WERI-Rb-1 (cell line): ENCODE data around the gene DUSP8.
A peak's percentile ranks its signal among the peaks of the same experiment; 100 is the strongest.

Experiments used
- DNase-seq: peaks from one replicate; pipeline ENCODE4 v3.0.0-alpha.2; 2020
- H3K27ac ChIP-seq: fragments of 250-450 bp; sonication (Bioruptor Pico); 2 replicates; pipeline ENCODE4 v1.5.1; 2020; ENCODE audit warnings: mild to moderate bottlenecking, moderate library complexity
- H3K27me3 ChIP-seq: fragments of 250-450 bp; sonication (Bioruptor Pico); 2 replicates; pipeline ENCODE4 v1.5.1; 2021; ENCODE audit warnings: mild to moderate bottlenecking, low read depth, moderate library complexity; ENCODE audit not compliant: insufficient read depth, severe bottlenecking
- H3K36me3 ChIP-seq: fragments of 250-450 bp; sonication (Bioruptor Pico); 2 replicates; pipeline ENCODE4 v1.5.1; 2020; ENCODE audit warnings: mild to moderate bottlenecking, moderate library complexity
- H3K4me3 ChIP-seq: 2 replicates; pipeline ENCODE4 v1.5.1; 2011; ENCODE audit warnings: low read depth, mild to moderate bottlenecking, control low read depth, low read length
- H3K9me3 ChIP-seq: fragments of 250-450 bp; sonication (Bioruptor Pico); 2 replicates; pipeline ENCODE4 v1.5.1; 2021; ENCODE audit warnings: mild to moderate bottlenecking, moderate library complexity; ENCODE audit not compliant: severe bottlenecking
- TF ChIP-seq, protein P1 (sequence below): IDR thresholded peaks from 2 replicates; pipeline ENCODE4 v1.5.1; 2011; ENCODE audit warnings: low read depth, mild to moderate bottlenecking, control low read depth, inconsistent platforms, low read length

Gene DUSP8

GRCh38 chr11:1570531-1570895 is 1.6 kb downstream of the DUSP8 start:
- Histone ChIP-seq H3K27ac (peak overlapping the region; percentile 80; the same call in 1 of the 2 replicates), H3K36me3 (peaks cover 7% of the 10 kb centered on the region), H3K4me3 (no peak overlapping the region), H3K27me3 (peaks cover 24% of the 10 kb centered on the region), H3K9me3 (no peaks in the 10 kb centered on the region)
- TF ChIP-seq, protein P1, sequence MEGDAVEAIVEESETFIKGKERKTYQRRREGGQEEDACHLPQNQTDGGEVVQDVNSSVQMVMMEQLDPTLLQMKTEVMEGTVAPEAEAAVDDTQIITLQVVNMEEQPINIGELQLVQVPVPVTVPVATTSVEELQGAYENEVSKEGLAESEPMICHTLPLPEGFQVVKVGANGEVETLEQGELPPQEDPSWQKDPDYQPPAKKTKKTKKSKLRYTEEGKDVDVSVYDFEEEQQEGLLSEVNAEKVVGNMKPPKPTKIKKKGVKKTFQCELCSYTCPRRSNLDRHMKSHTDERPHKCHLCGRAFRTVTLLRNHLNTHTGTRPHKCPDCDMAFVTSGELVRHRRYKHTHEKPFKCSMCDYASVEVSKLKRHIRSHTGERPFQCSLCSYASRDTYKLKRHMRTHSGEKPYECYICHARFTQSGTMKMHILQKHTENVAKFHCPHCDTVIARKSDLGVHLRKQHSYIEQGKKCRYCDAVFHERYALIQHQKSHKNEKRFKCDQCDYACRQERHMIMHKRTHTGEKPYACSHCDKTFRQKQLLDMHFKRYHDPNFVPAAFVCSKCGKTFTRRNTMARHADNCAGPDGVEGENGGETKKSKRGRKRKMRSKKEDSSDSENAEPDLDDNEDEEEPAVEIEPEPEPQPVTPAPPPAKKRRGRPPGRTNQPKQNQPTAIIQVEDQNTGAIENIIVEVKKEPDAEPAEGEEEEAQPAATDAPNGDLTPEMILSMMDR: no peak
- DNase-seq: no peak

- peaks cover 11% of the 10 kb centered on the region for H3K36me3 ChIP-seq
- H3K4me3 ChIP-seq: no peak overlapping the region
- H3K27ac ChIP-seq: no peak overlapping the region
- TF ChIP-seq, protein P1: no peak
- H3K27me3 ChIP-seq: peaks cover 23% of the 10 kb centered on the region
- H3K9me3 ChIP-seq: no peaks in the 10 kb centered on the region
- no peak for DNase-seq
Observed at GRCh38 chr11:1570001-1570453, 2.0 kb downstream of the DUSP8 start.

DNA sequence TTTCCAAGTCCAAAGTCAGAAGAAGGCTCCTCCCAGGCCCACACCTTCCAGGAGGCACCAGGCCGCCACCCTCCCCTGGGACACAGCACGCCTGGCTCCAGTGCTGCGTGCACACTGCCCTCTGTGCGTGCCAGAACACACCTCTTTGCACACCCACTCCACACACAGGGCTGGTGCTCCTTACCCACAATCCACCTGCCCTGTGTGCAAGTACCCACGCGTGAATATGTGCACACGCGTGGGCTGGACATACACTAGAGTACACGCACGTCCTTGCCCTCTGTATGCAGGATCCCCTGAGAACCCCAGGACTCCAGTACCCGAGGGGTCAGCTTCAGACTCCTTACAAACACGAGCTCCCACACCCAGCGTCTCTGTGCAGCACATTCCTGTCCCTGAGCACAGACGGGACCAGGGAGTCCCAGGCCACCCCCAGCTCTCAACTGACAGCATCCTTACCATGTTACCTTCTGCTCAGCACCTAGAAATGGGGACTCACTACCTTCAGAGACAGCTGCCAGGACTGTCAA is 2.8 kb downstream of the DUSP8 start:
- no peaks in the 10 kb centered on the region for H3K9me3 ChIP-seq
- peaks cover 19% of the 10 kb centered on the region for H3K27me3 ChIP-seq
- H3K4me3 ChIP-seq: no peak overlapping the region
- no peak for DNase-seq
- H3K36me3 ChIP-seq: peaks cover 14% of the 10 kb centered on the region
- TF ChIP-seq, protein P1: no peak
- no peak overlapping the region for H3K27ac ChIP-seq

GRCh38 chr11:1568441-1568911 is 3.6 kb downstream of the DUSP8 start:
- H3K27ac ChIP-seq: no peak overlapping the region
- H3K9me3 ChIP-seq: no peaks in the 10 kb centered on the region
- peaks cover 20% of the 10 kb centered on the region for H3K36me3 ChIP-seq
- no peak for DNase-seq
- peaks cover 11% of the 10 kb centered on the region for H3K27me3 ChIP-seq
- TF ChIP-seq, protein P1: no peak
- H3K4me3 ChIP-seq: no peak overlapping the region

DNA sequence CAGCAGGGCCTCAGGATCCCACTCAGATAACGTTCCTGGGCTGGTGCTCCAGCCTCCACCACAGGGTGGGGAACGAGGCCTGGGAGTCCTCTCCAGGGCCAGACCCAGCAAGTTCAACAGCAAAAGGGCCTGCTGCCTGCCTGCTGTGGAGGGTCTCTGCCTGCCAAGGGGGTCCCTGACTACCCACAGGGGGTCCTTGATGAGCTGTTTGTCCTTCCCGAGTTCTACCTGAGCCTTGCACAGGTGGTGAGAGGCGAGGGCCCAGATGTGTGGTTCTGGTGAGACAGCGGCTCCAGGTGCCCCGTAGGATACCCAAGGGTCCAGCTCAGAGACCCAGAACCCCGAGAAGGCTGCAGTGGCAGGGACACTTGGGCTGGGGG is 4.4 kb downstream of the DUSP8 start:
- TF ChIP-seq, protein P1: no peak
- Histone ChIP-seq H3K9me3 (no peaks in the 10 kb centered on the region), H3K27me3 (peaks cover 3% of the 10 kb centered on the region), H3K27ac (peak overlapping the region; percentile 8; the same call in 1 of the 2 replicates), H3K36me3 (peaks cover 28% of the 10 kb centered on the region), H3K4me3 (no peak overlapping the region)
- DNase-seq: no peak
